Mammary epithelial cell (primary cell): Measurements from ENCODE around the gene TLX3.

Experiments
- EZH2 ChIP-seq: IDR thresholded peaks from 2 replicates; pipeline ENCODE4 v1.6.1; 2012; ENCODE audit warnings: low read length, inconsistent platforms, borderline replicate concordance
- TF ChIP-seq, protein P1 (sequence below), 2 donors: IDR thresholded peaks in 1 of 2; conservative IDR thresholded peaks in 1 of 2; 2 replicates each; pipeline ENCODE4 v1.5.1; 2011 to 2012; ENCODE audit warnings: inconsistent platforms in 2 of 2, low read length in 2 of 2, mild to moderate bottlenecking in 2 of 2, control low read depth in 1 of 2, low read depth in 1 of 2; ENCODE audit not compliant: insufficient read depth in 1 of 2; ENCODE audit errors: extremely low read depth in 1 of 2

DNA sequence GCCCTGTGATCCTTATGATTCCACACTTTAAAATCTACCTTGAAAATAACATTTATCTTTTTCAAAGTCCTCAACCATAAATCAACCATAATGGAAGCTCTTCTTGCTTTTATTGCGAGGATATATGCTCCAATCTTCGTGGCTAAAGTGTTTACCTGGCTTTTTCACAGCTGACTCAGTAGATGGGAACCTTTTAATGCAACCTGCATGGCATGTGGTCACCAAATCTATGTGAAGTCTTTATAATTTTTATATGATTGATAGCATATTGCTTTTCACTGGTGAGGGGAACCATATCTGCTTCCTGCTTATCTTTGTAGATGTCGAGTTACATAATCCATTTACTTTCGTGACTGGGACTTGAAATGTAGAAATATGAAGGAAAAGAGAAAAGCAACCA, 47.1 kb upstream of the TLX3 start:
- TF ChIP-seq, protein P1, sequence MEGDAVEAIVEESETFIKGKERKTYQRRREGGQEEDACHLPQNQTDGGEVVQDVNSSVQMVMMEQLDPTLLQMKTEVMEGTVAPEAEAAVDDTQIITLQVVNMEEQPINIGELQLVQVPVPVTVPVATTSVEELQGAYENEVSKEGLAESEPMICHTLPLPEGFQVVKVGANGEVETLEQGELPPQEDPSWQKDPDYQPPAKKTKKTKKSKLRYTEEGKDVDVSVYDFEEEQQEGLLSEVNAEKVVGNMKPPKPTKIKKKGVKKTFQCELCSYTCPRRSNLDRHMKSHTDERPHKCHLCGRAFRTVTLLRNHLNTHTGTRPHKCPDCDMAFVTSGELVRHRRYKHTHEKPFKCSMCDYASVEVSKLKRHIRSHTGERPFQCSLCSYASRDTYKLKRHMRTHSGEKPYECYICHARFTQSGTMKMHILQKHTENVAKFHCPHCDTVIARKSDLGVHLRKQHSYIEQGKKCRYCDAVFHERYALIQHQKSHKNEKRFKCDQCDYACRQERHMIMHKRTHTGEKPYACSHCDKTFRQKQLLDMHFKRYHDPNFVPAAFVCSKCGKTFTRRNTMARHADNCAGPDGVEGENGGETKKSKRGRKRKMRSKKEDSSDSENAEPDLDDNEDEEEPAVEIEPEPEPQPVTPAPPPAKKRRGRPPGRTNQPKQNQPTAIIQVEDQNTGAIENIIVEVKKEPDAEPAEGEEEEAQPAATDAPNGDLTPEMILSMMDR (conservative IDR thresholded peaks at IDR 0.05 in 1 of 2, IDR thresholded peaks at IDR 0.05 in 1 of 2; ENCODE audit: extremely low read depth in 1 of 2, insufficient read depth in 1 of 2, low read depth in 1 of 2, low read length in 2 of 2) = no peak
- TF ChIP-seq EZH2 = no peak
